Mammary epithelial cell (primary cell): ENCODE data around the gene GRID2.

Source experiments
- EZH2 ChIP-seq: IDR thresholded peaks from 2 replicates; pipeline ENCODE4 v1.6.1; 2012; ENCODE audit warnings: low read length, inconsistent platforms, borderline replicate concordance
- TF ChIP-seq, protein P1 (sequence below), 2 donors: IDR thresholded peaks in 1 of 2; conservative IDR thresholded peaks in 1 of 2; 2 replicates each; pipeline ENCODE4 v1.5.1; 2011 to 2012; ENCODE audit warnings: inconsistent platforms in 2 of 2, low read length in 2 of 2, mild to moderate bottlenecking in 2 of 2, control low read depth in 1 of 2, low read depth in 1 of 2; ENCODE audit not compliant: insufficient read depth in 1 of 2; ENCODE audit errors: extremely low read depth in 1 of 2

DNA sequence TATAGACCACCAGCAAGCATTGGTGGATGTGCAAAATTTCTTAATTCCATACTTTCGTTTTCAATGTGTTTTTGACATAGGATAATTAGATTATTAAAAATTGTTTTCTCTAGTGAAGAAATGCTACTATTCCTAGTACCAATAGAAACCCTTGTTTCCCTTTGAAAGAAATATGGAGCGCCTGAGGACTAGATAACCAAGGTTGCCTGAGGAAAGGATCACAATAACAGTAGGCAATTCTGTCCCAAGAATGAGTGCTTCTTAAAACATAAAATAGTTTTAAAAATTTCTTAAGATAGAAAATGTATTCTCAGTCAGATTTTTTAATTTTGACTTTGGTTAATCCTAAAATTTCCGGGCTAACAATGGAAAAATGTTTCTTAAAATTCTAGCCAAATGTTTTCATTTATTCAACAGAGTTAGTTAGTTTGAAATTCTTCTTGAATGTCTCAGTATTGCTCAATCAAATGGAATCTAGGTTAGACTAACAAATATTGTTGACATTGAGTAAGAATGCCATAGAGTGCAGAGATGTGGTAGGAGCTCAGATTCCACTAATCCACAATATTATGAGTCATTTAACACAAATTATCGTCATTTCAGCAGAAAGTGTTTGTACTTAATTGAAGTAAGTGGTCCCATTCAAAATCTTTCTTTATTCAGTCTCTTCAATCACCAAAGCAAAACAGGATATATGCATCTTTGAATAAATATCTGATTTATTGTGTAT lies 666.0 kb downstream of the GRID2 start:
- TF ChIP-seq, protein P1, sequence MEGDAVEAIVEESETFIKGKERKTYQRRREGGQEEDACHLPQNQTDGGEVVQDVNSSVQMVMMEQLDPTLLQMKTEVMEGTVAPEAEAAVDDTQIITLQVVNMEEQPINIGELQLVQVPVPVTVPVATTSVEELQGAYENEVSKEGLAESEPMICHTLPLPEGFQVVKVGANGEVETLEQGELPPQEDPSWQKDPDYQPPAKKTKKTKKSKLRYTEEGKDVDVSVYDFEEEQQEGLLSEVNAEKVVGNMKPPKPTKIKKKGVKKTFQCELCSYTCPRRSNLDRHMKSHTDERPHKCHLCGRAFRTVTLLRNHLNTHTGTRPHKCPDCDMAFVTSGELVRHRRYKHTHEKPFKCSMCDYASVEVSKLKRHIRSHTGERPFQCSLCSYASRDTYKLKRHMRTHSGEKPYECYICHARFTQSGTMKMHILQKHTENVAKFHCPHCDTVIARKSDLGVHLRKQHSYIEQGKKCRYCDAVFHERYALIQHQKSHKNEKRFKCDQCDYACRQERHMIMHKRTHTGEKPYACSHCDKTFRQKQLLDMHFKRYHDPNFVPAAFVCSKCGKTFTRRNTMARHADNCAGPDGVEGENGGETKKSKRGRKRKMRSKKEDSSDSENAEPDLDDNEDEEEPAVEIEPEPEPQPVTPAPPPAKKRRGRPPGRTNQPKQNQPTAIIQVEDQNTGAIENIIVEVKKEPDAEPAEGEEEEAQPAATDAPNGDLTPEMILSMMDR (conservative IDR thresholded peaks at IDR 0.05 in 1 of 2, IDR thresholded peaks at IDR 0.05 in 1 of 2; ENCODE audit: extremely low read depth in 1 of 2, insufficient read depth in 1 of 2, low read depth in 1 of 2, low read length in 2 of 2), result no peak
- no peak for TF ChIP-seq EZH2
